WTC11 (cell line): Measurements from ENCODE around the gene TECR. TPM values are rescaled to one million over a fixed set of nuclear protein-coding genes. Genes with fewer than 3 reads are reported as not detected.

Experiments used
- ATAC-seq: fragments of 200-7000 bp; cut with Tn5 transposase; 2 replicates; pipeline ENCODE4 v1.10.0; 2021; ENCODE audit warnings: mild to moderate bottlenecking, moderate library complexity
- CTCF ChIA-PET: fragments of 300-600 bp; sonication (Branson Sonifier 250); formaldehyde crosslinking; loops from one replicate; lab custom pipeline; 2021; ENCODE audit warnings: antibody characterized with exemption; lab: Charles Lee
- POLR2A ChIA-PET: fragments of 350-600 bp; sonication (Branson Sonifier 250); formaldehyde crosslinking; loops from one replicate; lab custom pipeline; 2021; ENCODE audit warnings: antibody characterized with exemption; lab: Charles Lee
- DNase-seq: peaks from one replicate; pipeline ENCODE4 v3.0.0; 2021; ENCODE audit warnings: low spot score
- H3K27ac Mint-ChIP-seq: 2 replicates; pipeline ENCODE4 v1.8.0; 2021; ENCODE audit warnings: mixed read lengths
- H3K27me3 Mint-ChIP-seq: 2 replicates; pipeline ENCODE4 v1.8.0; 2021; ENCODE audit warnings: low read depth, mild to moderate bottlenecking, moderate library complexity, mixed read lengths
- H3K36me3 Mint-ChIP-seq: 2 replicates; pipeline ENCODE4 v1.8.0; 2021; ENCODE audit warnings: mixed read lengths
- H3K4me1 Mint-ChIP-seq: 2 replicates; pipeline ENCODE4 v1.8.0; 2022; ENCODE audit warnings: mixed read lengths
- H3K4me3 Mint-ChIP-seq: 2 replicates; pipeline ENCODE4 v1.8.0; 2021; ENCODE audit warnings: mild to moderate bottlenecking, moderate library complexity, mixed read lengths
- H3K9me3 Mint-ChIP-seq: 2 replicates; pipeline ENCODE4 v1.8.0; 2021; ENCODE audit warnings: mixed read lengths
- ARID4B ChIP-seq: sonication (generic); formaldehyde crosslinking; IDR thresholded peaks from 2 replicates; pipeline ENCODE4 v1.8.0; 2023; ENCODE audit warnings: missing genetic modification reagents, mild to moderate bottlenecking, borderline replicate concordance
- ATF3 ChIP-seq: sonication (generic); formaldehyde crosslinking; conservative IDR thresholded peaks from 2 replicates; pipeline ENCODE4 v1.8.1; 2022; ENCODE audit warnings: mild to moderate bottlenecking, missing genetic modification reagents
- E2F1 ChIP-seq: sonication (generic); formaldehyde crosslinking; IDR thresholded peaks from 2 replicates; pipeline ENCODE4 v1.8.0; 2022; ENCODE audit warnings: mild to moderate bottlenecking, missing genetic modification reagents
- FOXP1 ChIP-seq: sonication (generic); formaldehyde crosslinking; IDR thresholded peaks from 2 replicates; pipeline ENCODE4 v1.8.0; 2022; ENCODE audit warnings: missing genetic modification reagents, mild to moderate bottlenecking, moderate library complexity, borderline replicate concordance
- GABPB1 ChIP-seq: sonication (generic); formaldehyde crosslinking; IDR thresholded peaks from 2 replicates; pipeline ENCODE4 v1.8.1; 2023; ENCODE audit warnings: mild to moderate bottlenecking, missing genetic modification reagents
- IRF2 ChIP-seq: sonication (generic); formaldehyde crosslinking; IDR thresholded peaks from 2 replicates; pipeline ENCODE4 v1.8.0; 2022; ENCODE audit warnings: low read depth, missing genetic modification reagents, borderline replicate concordance
- JUN ChIP-seq: sonication (generic); formaldehyde crosslinking; IDR thresholded peaks from 2 replicates; pipeline ENCODE4 v1.8.0; 2023; ENCODE audit warnings: mild to moderate bottlenecking, missing genetic modification reagents
- MLX ChIP-seq: sonication (generic); formaldehyde crosslinking; IDR thresholded peaks from 2 replicates; pipeline ENCODE4 v1.8.1; 2023; ENCODE audit warnings: mild to moderate bottlenecking, missing genetic modification reagents, moderate library complexity
- NR1H2 ChIP-seq: sonication (generic); formaldehyde crosslinking; IDR thresholded peaks from 2 replicates; pipeline ENCODE4 v1.9.0; 2021; ENCODE audit warnings: mild to moderate bottlenecking, moderate library complexity, missing genetic modification reagents
- OVOL2 ChIP-seq: fragments of 250-450 bp; sonication (Bioruptor Pico); IDR thresholded peaks from 2 replicates; pipeline ENCODE4 v1.9.0; 2021; ENCODE audit warnings: mild to moderate bottlenecking, borderline replicate concordance
- PREB ChIP-seq: sonication (generic); formaldehyde crosslinking; IDR thresholded peaks from 2 replicates; pipeline ENCODE4 v1.8.1; 2022; ENCODE audit warnings: mild to moderate bottlenecking, missing genetic modification reagents, moderate library complexity, borderline replicate concordance
- RELA ChIP-seq: sonication (generic); formaldehyde crosslinking; IDR thresholded peaks from 2 replicates; pipeline ENCODE4 v1.8.1; 2022; ENCODE audit warnings: missing genetic modification reagents, mild to moderate bottlenecking, borderline replicate concordance
- SMAD4 ChIP-seq: sonication (generic); formaldehyde crosslinking; IDR thresholded peaks from 2 replicates; pipeline ENCODE4 v1.8.0; 2022; ENCODE audit warnings: mild to moderate bottlenecking, missing genetic modification reagents
- ZNF138 ChIP-seq: sonication (generic); formaldehyde crosslinking; conservative IDR thresholded peaks from 2 replicates; pipeline ENCODE4 v1.8.1; 2022; ENCODE audit warnings: mild to moderate bottlenecking, moderate library complexity, missing genetic modification reagents
- ZNF317 ChIP-seq: sonication (generic); formaldehyde crosslinking; IDR thresholded peaks from 2 replicates; pipeline ENCODE4 v1.8.1; 2023; ENCODE audit warnings: low read depth, mild to moderate bottlenecking, moderate library complexity, missing genetic modification reagents, borderline replicate concordance
- ZNF512 ChIP-seq: sonication (generic); formaldehyde crosslinking; IDR thresholded peaks from 2 replicates; pipeline ENCODE4 v1.8.1; 2022; ENCODE audit warnings: missing genetic modification reagents, borderline replicate concordance
- total RNA-seq: library from RNA; stranded (reverse); gene quantifications from 3 replicates; pipeline ENCODE4 v1.2.3, GENCODE V29; 2021
- TF ChIP-seq, protein P1 (sequence below): sonication (generic); formaldehyde crosslinking; IDR thresholded peaks from 2 replicates; pipeline ENCODE4 v1.8.1; 2023; ENCODE audit warnings: mild to moderate bottlenecking, moderate library complexity, missing genetic modification reagents
- TF ChIP-seq, protein P2 (sequence below): fragments of 250-450 bp; sonication (Bioruptor Pico); IDR thresholded peaks from 2 replicates; pipeline ENCODE4 v1.9.0; 2021; ENCODE audit warnings: mild to moderate bottlenecking, borderline replicate concordance

The TECR gene
- total RNA-seq, 1 experiment from 2014 or later = 161 TPM

DNA sequence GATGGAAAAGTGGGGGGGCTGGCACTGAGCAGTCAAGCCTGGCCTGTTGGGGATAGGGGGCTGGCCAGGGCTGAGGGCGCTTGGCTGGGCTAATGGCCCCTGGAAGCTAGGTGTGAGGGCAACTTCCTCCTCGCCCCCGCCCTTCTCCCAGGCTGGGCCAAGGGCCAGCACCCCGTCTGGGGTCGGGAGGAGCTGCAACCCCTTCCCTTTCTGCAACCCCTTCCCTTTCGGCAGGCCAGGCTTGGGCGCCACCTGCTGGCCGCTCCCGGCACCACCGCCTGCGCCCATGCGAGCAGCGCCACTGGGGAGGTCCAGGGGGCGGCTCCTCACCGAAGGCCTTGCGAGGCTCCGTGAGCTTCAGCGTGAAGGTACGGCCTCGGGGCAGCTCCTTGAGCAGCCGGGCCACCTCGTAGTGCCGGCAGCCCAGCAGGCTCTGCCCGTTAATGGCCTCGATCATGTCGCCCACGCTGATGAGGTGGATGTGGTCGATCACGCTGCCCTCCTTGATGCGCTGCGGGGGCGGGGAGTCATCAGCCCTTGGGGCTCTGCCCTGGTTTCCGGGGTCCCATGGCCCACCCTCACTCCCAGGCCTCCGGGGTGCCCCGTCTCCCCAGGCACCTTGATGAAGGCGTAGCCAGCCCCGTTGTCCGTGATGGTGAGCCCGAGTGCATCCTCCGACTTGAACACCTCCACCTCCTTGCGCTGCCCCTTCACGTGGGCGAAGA, 49.3 kb upstream of the TECR start (continued):
- TF ChIP-seq, protein P1, sequence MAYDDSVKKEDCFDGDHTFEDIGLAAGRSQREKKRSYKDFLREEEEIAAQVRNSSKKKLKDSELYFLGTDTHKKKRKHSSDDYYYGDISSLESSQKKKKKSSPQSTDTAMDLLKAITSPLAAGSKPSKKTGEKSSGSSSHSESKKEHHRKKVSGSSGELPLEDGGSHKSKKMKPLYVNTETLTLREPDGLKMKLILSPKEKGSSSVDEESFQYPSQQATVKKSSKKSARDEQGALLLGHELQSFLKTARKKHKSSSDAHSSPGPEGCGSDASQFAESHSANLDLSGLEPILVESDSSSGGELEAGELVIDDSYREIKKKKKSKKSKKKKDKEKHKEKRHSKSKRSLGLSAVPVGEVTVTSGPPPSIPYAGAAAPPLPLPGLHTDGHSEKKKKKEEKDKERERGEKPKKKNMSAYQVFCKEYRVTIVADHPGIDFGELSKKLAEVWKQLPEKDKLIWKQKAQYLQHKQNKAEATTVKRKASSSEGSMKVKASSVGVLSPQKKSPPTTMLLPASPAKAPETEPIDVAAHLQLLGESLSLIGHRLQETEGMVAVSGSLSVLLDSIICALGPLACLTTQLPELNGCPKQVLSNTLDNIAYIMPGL (CRISPR knock-in tag) = peak; percentile 88; the same call in 1 of the 2 replicates
- TF ChIP-seq RELA = no peak
- TF ChIP-seq ATF3 = no peak
- no peak for TF ChIP-seq ZNF138 (CRISPR knock-in tag)
- peak; percentile 47; the same call in 1 of the 2 replicates for TF ChIP-seq FOXP1
- no peak for TF ChIP-seq OVOL2 (CRISPR knock-in tag)
- no peak for TF ChIP-seq ZNF317 (CRISPR knock-in tag)
- TF ChIP-seq IRF2 (CRISPR knock-in tag) = no peak
- TF ChIP-seq E2F1 (CRISPR knock-in tag) = no peak
- TF ChIP-seq JUN (CRISPR knock-in tag) = no peak
- no peak for TF ChIP-seq ARID4B (CRISPR knock-in tag)
- no peak for TF ChIP-seq NR1H2 (CRISPR knock-in tag)
- TF ChIP-seq MLX (CRISPR knock-in tag) = no peak
- no peak for TF ChIP-seq GABPB1 (CRISPR knock-in tag)
- no peak for TF ChIP-seq ZNF512 (CRISPR knock-in tag)

DNA sequence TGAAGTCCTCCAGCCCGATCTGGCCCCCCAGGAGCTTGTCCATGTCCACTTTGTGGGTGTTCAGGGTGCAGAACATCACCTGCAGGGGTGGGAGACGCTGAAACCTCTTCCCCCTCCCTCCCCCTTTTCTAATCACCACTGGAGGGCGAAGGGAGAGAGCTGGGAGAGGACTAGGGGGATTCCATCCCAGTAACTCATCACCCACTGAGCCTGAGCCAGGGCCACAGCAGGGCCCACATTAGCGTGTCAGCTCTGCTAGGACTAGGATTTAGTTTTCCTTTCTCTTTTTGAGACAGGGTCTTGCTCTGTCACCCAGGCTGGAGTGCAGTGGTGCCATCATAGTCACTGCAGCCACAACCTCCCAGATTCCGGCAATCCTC, 48.7 kb upstream of the TECR start:
- no peaks in the 10 kb centered on the region for H3K27me3 Mint-ChIP-seq
- H3K4me3 Mint-ChIP-seq = no peak overlapping the region
- peaks cover 14% of the 10 kb centered on the region for H3K36me3 Mint-ChIP-seq
- no peaks in the 10 kb centered on the region for H3K9me3 Mint-ChIP-seq
- DNase-seq = no peak
- H3K4me1 Mint-ChIP-seq = peaks cover 7% of the 10 kb centered on the region
- CTCF ChIA-PET = interaction anchor here (0.6 to 4.7 kb wide), 59 partner anchors 8 to 395 kb away, joined by 3 to 48 read pairs (median 4); partner anchors contain the start of genes ASF1B, C19orf67, DDX39A and DNAJB1
- no peak for ATAC-seq
- POLR2A ChIA-PET = interaction anchor here (0.5 to 0.6 kb wide), 2 partner anchors 52 to 119 kb away, joined by 3 to 5 read pairs; no protein-coding TSS in a partner anchor
- no peak overlapping the region for H3K27ac Mint-ChIP-seq
- TF ChIP-seq IRF2 (CRISPR knock-in tag) (no peak), NR1H2 (CRISPR knock-in tag) (no peak), SMAD4 (no peak), PREB (CRISPR knock-in tag) (no peak)
- TF ChIP-seq, protein P2, sequence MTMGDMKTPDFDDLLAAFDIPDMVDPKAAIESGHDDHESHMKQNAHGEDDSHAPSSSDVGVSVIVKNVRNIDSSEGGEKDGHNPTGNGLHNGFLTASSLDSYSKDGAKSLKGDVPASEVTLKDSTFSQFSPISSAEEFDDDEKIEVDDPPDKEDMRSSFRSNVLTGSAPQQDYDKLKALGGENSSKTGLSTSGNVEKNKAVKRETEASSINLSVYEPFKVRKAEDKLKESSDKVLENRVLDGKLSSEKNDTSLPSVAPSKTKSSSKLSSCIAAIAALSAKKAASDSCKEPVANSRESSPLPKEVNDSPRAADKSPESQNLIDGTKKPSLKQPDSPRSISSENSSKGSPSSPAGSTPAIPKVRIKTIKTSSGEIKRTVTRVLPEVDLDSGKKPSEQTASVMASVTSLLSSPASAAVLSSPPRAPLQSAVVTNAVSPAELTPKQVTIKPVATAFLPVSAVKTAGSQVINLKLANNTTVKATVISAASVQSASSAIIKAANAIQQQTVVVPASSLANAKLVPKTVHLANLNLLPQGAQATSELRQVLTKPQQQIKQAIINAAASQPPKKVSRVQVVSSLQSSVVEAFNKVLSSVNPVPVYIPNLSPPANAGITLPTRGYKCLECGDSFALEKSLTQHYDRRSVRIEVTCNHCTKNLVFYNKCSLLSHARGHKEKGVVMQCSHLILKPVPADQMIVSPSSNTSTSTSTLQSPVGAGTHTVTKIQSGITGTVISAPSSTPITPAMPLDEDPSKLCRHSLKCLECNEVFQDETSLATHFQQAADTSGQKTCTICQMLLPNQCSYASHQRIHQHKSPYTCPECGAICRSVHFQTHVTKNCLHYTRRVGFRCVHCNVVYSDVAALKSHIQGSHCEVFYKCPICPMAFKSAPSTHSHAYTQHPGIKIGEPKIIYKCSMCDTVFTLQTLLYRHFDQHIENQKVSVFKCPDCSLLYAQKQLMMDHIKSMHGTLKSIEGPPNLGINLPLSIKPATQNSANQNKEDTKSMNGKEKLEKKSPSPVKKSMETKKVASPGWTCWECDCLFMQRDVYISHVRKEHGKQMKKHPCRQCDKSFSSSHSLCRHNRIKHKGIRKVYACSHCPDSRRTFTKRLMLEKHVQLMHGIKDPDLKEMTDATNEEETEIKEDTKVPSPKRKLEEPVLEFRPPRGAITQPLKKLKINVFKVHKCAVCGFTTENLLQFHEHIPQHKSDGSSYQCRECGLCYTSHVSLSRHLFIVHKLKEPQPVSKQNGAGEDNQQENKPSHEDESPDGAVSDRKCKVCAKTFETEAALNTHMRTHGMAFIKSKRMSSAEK (CRISPR knock-in tag) = no peak
